Lower lobe of right lung (tissue), 2 donors: ENCODE results near the gene HS3ST6. TPM values are rescaled to one million over a fixed set of nuclear protein-coding genes. Genes with fewer than 3 reads are reported as not detected.
A peak's percentile ranks its signal among the peaks of the same experiment; 100 is the strongest.

Experiments used
- ATAC-seq, 2 donors: fragments of 200-7000 bp; cut with Tn5 transposase; one replicate each; pipeline ENCODE4 v1.9.1; 2020 to 2022; ENCODE audit warnings: mild to moderate bottlenecking in 2 of 2, moderate library complexity in 2 of 2
- DNase-seq: peaks from one replicate; pipeline ENCODE4 v3.0.0-alpha.2; 2020
- H3K27ac ChIP-seq: fragments of 200-600 bp; one replicate; pipeline ENCODE4 v1.8.0; 2022
- H3K27me3 ChIP-seq: fragments of 200-600 bp; one replicate; pipeline ENCODE4 v1.8.0; 2022; ENCODE audit warnings: low read depth
- H3K36me3 ChIP-seq: fragments of 200-600 bp; one replicate; pipeline ENCODE4 v1.8.0; 2022; ENCODE audit warnings: mild to moderate bottlenecking
- H3K4me1 ChIP-seq: fragments of 200-600 bp; one replicate; pipeline ENCODE4 v1.8.0; 2022
- H3K4me3 ChIP-seq: fragments of 200-600 bp; one replicate; pipeline ENCODE4 v1.8.0; 2022; ENCODE audit warnings: mild to moderate bottlenecking
- H3K9me3 ChIP-seq: fragments of 200-600 bp; one replicate; pipeline ENCODE4 v1.8.0; 2022
- CTCF ChIP-seq: fragments of 200-600 bp; IDR thresholded peaks from one replicate; pipeline ENCODE4 v1.8.0; 2022; ENCODE audit warnings: antibody characterized with exemption, mild to moderate bottlenecking
- intact Hi-C: fragments of 100-400 bp; cut with DNase I; formaldehyde crosslinking; loops from one replicate; pipeline ENCODE4 v1.11.0; 2022
- total RNA-seq: library from RNA; stranded (reverse); fragmentation: NEBNext Ultra II Directional; extraction: Animal tissue kit (Norgen Biotek cat#: 25700); gene quantifications from one replicate; pipeline ENCODE4 v1.2.1, GENCODE V29; 2021
- donor health status: DM: no; HTN: yes; CAD: no; lungs with severe emphysema.

The HS3ST6 gene
- total RNA-seq, 1 donor from 2014 or later = 1.3 TPM

DNA sequence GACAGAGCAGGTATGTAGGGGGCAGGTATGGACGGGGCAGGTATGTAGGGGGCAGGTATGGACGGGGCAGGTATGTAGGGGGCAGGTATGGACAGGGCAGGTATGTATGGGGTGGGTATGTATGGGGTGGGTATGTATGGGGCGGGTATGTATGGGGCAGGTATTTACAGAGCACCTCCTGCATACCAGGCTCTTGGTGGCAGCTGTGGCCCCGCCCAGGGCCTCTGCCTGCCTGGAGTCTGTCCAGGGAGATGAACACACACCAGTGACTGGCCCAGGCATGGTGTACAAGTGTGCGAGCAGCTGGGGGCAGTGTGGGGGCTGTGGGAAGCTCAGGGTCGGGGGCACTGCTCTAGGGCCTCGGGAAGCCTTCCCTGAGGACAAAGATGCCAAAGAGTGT is 31.8 kb upstream of the HS3ST6 start:
- Histone ChIP-seq H3K4me1 (no peaks in the 10 kb centered on the region), H3K4me3 (no peak overlapping the region), H3K9me3 (no peaks in the 10 kb centered on the region), H3K36me3 (no peaks in the 10 kb centered on the region), H3K27ac (no peak overlapping the region), H3K27me3 (no peaks in the 10 kb centered on the region)
- TF ChIP-seq CTCF = no peak
- intact Hi-C loops = no loop called here
- no peak for ATAC-seq
- peak; percentile 32 for DNase-seq

DNA sequence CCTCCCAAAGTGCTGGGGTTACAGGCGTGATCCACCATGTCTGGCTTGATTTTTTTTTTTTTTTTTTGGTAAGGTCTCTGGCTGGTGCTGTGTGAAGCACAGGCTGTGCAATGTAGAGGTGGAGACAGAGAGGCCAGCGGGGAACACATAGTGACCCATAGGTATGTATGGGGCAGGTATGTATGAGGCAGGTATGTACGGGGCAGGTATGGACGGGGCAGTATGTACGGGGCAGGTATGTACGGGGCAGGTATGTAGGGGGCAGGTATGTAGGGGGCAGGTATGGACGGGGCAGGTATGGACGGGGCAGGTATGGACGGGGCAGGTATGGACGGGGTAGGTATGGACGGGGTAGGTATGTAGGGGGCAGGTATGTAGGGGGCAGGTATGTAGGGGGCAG is 31.3 kb upstream of the HS3ST6 start:
- intact Hi-C loops = no loop called here
- no peaks in the 10 kb centered on the region for H3K36me3 ChIP-seq
- H3K9me3 ChIP-seq = no peaks in the 10 kb centered on the region
- H3K4me3 ChIP-seq = no peak overlapping the region
- no peak for TF ChIP-seq CTCF
- H3K4me1 ChIP-seq = no peaks in the 10 kb centered on the region
- H3K27ac ChIP-seq = no peak overlapping the region
- DNase-seq (peak; percentile 20), ATAC-seq (no peak)
- H3K27me3 ChIP-seq = no peaks in the 10 kb centered on the region

- Histone ChIP-seq H3K9me3 (no peaks in the 10 kb centered on the region), H3K27ac (no peak overlapping the region), H3K36me3 (no peaks in the 10 kb centered on the region), H3K4me3 (no peak overlapping the region), H3K27me3 (no peaks in the 10 kb centered on the region), H3K4me1 (peaks cover 3% of the 10 kb centered on the region)
- intact Hi-C loops = no loop called here
- TF ChIP-seq CTCF = no peak
- peak; percentile 31 for DNase-seq
- ATAC-seq = no peak
Measured at GRCh38 chr16:1947369-1947670, 29.1 kb upstream of the HS3ST6 start.

- Histone ChIP-seq H3K9me3 (no peaks in the 10 kb centered on the region), H3K27ac (no peak overlapping the region), H3K27me3 (no peaks in the 10 kb centered on the region), H3K4me1 (peaks cover 9% of the 10 kb centered on the region), H3K4me3 (no peak overlapping the region), H3K36me3 (no peaks in the 10 kb centered on the region)
- ATAC-seq (no peak), DNase-seq (peak; percentile 40)
- no peak for TF ChIP-seq CTCF
- intact Hi-C loops = no loop called here
Measured at GRCh38 chr16:1946495-1947368, 28.5 kb upstream of the HS3ST6 start.

DNA sequence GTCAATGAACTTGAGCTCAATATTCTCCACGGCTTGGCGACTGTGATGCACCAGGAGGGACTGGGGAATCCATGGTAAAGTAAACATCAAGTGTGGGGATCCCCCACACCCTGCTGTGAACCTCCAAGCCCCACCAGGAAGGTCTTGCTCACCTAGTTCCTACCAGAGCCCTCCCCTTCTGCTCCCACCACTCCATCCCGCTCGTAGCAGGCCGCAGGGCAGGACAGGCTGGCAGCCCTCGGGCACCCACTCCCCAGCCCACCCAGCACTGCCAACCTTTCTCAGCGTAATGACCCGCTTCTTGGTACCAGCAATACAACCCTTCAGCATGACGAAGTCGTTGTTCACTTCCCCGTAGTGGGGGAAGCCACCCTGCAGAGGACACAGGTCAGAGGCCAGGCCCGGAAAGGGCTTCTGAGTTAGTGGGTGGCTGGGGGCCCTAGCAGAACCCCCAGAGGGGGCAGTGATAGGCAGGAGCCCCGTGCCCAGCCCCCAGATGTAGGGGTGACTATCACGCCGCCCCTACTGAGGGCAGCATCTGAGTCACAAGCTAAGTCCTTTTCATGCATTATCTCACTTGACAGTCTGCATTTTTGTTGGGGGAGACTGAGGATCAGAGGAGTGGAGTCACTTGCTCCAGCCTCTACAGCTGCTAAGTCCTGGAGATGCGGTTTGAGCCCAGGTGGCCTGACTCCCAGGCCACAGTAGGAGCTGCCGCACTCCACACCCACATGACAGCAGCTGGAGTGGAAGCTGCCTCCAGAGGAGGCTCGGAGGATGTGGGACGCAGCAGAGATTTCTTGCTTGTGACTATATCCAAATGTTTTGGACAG is 27.6 kb upstream of the HS3ST6 start:
- ATAC-seq (no peak), DNase-seq (peak; percentile 41)

More for the DNA sequence above, 27.6 kb upstream of the HS3ST6 start:
- no peak overlapping the region for H3K4me3 ChIP-seq
- no peaks in the 10 kb centered on the region for H3K9me3 ChIP-seq
- intact Hi-C loops = no loop called here
- no peak for TF ChIP-seq CTCF
- no peaks in the 10 kb centered on the region for H3K27me3 ChIP-seq
- peaks cover 17% of the 10 kb centered on the region for H3K4me1 ChIP-seq
- peaks cover 1% of the 10 kb centered on the region for H3K36me3 ChIP-seq
- H3K27ac ChIP-seq = no peak overlapping the region
